Stimulated activated naive B cell treated with anti-CD40 and anti-IgM and Interleukin-4, amounts not matched to agents 10 μg/mL and 1 μg/mL and 100 μg/mL, for 72 hours (primary cell): ENCODE data around the gene CCDC32.

Source experiments
- ATAC-seq, 2 donors: fragments of 150-1000 bp; cut with Tn5 transposase; replicated peaks; 2 replicates each; pipeline ENCODE4 v1.10.0; 2021; ENCODE audit warnings: moderate library complexity in 1 of 2
- DNase-seq: peaks from one replicate; pipeline ENCODE4 v3.0.0; 2021
- H3K27ac Mint-ChIP-seq: one replicate; pipeline ENCODE4 v1.8.0; 2022; ENCODE audit warnings: mild to moderate bottlenecking, mixed read lengths
- H3K27me3 Mint-ChIP-seq, 2 donors: one replicate each; pipeline ENCODE4 v1.8.0; 2022; ENCODE audit warnings: mixed read lengths in 2 of 2
- H3K36me3 Mint-ChIP-seq, 2 donors: one replicate each; pipeline ENCODE4 v1.8.0; 2022; ENCODE audit warnings: mixed read lengths in 2 of 2, mild to moderate bottlenecking in 1 of 2
- H3K4me1 Mint-ChIP-seq, 2 donors: one replicate each; pipeline ENCODE4 v1.8.0; 2022; ENCODE audit warnings: mixed read lengths in 2 of 2, mild to moderate bottlenecking in 1 of 2
- H3K4me3 Mint-ChIP-seq, 2 donors: one replicate each; pipeline ENCODE4 v1.8.0; 2022; ENCODE audit warnings: mild to moderate bottlenecking in 2 of 2, mixed read lengths in 2 of 2, moderate library complexity in 1 of 2
- H3K9me3 Mint-ChIP-seq, 2 donors: one replicate each; pipeline ENCODE4 v1.8.0; 2022; ENCODE audit warnings: mixed read lengths in 2 of 2, mild to moderate bottlenecking in 1 of 2

CCDC32 gene, protein sequence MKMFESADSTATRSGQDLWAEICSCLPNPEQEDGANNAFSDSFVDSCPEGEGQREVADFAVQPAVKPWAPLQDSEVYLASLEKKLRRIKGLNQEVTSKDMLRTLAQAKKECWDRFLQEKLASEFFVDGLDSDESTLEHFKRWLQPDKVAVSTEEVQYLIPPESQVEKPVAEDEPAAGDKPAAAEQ

DNA sequence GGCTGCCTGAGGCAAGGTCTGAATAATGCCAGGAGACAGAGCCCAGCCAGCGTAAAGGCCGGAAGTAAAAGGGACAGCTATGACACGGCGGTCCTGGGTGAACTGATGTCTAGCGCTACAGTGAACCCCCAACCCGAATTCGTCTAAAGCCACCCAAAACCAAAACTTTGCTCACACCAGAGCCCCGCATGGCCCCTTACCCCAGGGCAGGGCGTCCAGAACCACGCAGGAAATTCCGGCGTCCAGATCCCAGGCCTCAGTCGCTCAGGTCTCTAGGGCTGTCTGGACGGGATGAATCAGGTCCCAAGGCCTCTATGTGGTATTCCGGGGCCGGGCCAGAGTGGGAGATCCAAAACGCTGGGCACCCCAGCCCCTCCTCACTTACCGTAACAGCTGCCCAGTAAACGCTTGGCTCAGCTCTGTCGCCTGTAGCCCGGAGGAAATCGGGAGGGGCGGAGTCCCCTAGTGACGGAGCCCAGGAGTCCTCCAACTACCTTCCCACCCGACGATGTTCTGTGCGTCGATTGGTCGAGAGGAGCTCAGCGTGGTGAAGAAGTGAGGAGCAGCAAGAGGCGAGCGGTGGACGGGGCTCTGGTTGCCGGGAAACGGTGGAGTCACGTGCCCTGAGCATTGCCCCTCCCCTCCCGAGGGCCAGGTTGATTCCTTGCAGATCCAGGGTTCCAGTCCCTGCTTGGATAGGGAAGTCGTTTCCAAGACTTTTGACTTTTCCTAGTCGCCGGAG is at the start of gene CCDC32:
Gene CCDC32 (minus strand): TSS at position 452 of the 742 bp plus-strand sequence. CDS start 2,027 bp downstream, outside the sequence.
- peak within 1 kb of the TSS; percentile 84 to 91 for H3K4me3 Mint-ChIP-seq
- no peaks in the 10 kb centered on the region for H3K27me3 Mint-ChIP-seq
- ATAC-seq (peak; percentile 94 to 96), DNase-seq (peak; percentile 92)
- peak within 1 kb of the TSS; percentile 94 for H3K27ac Mint-ChIP-seq
- H3K4me1 Mint-ChIP-seq, result peaks cover 33 to 53% of the 10 kb centered on the region in 2 donors
- peaks cover 7 to 21% of the 10 kb centered on the region in 2 donors for H3K36me3 Mint-ChIP-seq
- H3K9me3 Mint-ChIP-seq, result peaks cover 0 to 3% of the 10 kb centered on the region in 2 donors

DNA sequence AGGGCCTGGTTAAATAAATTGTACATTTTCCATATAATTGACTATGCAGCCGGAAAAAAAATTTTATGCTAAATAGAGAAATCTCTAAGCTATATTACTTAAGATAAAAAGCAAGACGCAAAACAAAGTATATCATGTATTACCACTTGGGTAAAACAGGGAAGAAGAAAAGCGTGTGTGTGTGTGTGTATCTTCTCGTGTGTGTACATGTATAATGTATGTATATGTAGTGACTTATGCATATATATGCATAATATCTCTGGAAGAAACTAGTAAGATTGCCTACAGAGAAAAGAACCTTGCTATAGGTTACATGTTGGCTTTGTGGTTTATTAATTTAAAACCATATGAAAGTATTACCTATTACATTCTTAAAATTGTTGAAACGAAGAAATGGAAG is 48.2 kb upstream of the CCDC32 start:
- peaks cover 3 to 5% of the 10 kb centered on the region in 2 donors for H3K36me3 Mint-ChIP-seq
- H3K27me3 Mint-ChIP-seq, result no peaks in the 10 kb centered on the region
- no peak overlapping the region for H3K4me3 Mint-ChIP-seq
- no peak for ATAC-seq
- no peak for DNase-seq
- H3K27ac Mint-ChIP-seq, result no peak overlapping the region
- H3K9me3 Mint-ChIP-seq, result no peaks in the 10 kb centered on the region
- H3K4me1 Mint-ChIP-seq, result no peaks in the 10 kb centered on the region

DNA sequence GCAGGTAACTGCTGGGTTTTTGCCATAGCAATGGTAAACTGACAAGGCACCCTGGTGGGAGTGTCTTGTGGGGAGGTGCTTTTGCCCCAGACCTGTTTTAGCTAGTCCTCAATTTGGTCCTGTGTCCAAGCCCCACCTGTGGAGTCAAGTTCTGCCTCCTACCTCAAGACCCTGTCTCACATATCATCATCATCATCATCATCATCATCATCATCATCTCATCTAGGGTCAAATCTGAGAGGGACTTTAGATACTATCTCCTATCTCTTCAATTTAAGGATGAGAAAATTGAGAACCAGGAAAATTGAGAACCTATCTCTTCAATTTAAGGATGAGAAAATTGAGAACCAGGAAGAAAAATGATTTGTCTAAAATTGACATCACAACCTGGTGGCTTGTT is 39.1 kb upstream of the CCDC32 start:
- Mint-ChIP-seq H3K9me3 (no peaks in the 10 kb centered on the region), H3K4me3 (no peak overlapping the region), H3K36me3 (peaks cover 0 to 4% of the 10 kb centered on the region in 2 donors), H3K4me1 (no peaks in the 10 kb centered on the region), H3K27me3 (no peaks in the 10 kb centered on the region), H3K27ac (no peak overlapping the region)
- ATAC-seq (no peak), DNase-seq (no peak)

DNA sequence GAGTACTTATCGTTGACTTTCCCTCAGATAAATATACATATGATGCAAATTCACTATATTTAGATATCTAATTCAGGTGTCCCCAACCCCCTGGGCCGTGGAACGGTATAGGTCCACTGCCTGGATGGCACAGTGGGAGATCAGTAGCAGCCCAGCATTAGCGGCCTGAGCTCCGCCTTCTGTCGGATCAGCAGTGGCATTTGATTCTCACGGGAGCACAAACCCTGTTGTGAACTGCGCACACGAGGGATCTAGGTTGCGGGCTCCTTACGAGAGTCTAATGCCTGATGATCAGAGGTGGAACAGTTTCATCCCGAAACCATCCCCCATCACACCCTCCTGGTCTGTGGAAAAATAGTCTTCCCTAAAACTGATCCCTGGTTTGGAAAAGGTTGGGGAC is 36.1 kb upstream of the CCDC32 start:
- Mint-ChIP-seq H3K4me3 (no peak overlapping the region), H3K4me1 (no peaks in the 10 kb centered on the region), H3K27ac (no peak overlapping the region), H3K36me3 (no peaks in the 10 kb centered on the region), H3K9me3 (no peaks in the 10 kb centered on the region), H3K27me3 (no peaks in the 10 kb centered on the region)
- ATAC-seq, result no peak
- DNase-seq, result no peak

DNA sequence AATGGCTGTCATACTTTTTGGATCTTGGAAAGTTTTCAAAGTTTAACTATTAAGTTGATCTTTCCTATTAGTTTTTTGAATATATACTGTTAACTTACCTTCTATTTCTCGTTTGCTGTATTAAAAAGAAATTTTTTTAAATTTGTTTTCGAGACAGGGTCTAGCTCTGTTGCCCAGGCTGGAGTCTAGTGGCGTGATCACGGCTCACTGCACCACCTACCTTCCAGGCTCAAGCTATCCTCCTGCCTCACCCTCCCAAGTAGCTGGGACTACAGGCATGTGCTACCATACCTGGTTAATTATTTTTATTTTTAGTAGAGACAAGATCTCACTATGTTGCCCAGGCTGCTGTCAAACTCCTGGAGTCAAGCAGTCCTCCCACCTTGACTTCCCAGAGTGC is 33.8 kb upstream of the CCDC32 start:
- DNase-seq (no peak), ATAC-seq (no peak)
- H3K27ac Mint-ChIP-seq, result no peak overlapping the region
- H3K36me3 Mint-ChIP-seq, result peaks cover under 1 to 3% of the 10 kb centered on the region in 2 donors
- peaks cover 2 to 5% of the 10 kb centered on the region in 2 donors for H3K4me1 Mint-ChIP-seq
- H3K9me3 Mint-ChIP-seq, result no peaks in the 10 kb centered on the region
- no peak overlapping the region for H3K4me3 Mint-ChIP-seq
- peaks cover 0 to 3% of the 10 kb centered on the region in 2 donors for H3K27me3 Mint-ChIP-seq

DNA sequence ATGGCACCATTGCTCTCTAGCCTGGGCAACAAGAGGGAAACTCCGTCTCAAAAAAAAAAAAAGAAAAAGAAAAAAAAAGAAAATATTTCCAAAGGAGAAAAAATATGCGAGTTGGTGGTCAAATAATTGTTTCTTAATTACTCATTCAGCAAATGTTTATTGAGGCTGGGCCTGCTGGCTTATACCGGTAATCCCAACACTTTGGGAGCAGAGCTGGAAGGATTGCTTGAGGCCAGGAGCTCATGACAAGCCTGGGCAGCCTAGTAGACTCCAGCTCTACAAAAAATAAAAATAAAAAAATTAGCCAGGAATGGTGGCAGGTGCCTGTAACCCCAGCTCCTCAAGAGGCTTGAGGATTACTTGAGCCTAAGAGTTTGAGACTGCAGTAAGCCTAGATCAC is 33.3 kb upstream of the CCDC32 start:
- no peak overlapping the region for H3K27ac Mint-ChIP-seq
- H3K27me3 Mint-ChIP-seq, result peaks cover 0 to 5% of the 10 kb centered on the region in 2 donors
- ATAC-seq, result no peak
- peaks cover 4 to 6% of the 10 kb centered on the region in 2 donors for H3K4me1 Mint-ChIP-seq
- no peak for DNase-seq
- no peaks in the 10 kb centered on the region for H3K9me3 Mint-ChIP-seq
- H3K4me3 Mint-ChIP-seq, result no peak overlapping the region
- H3K36me3 Mint-ChIP-seq, result peaks cover 2 to 5% of the 10 kb centered on the region in 2 donors

DNA sequence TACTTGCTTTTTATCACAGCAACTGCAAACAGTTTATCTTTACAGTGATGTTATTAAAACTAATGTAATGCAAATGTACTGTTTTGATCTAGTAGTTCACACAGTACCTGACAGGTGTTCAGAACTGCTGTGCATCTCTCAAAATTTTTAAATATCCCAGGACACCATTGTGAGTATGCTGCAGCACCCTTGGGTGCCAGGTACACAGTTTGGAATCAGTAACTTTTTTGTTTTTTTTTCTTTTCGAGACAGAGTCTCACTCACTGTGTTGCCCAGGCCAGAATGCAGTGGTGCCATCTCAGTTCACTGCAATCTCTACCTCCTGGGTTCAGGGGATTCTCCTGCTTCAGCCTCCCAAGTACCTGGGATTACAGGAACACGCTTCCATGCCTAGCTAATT is 32.2 kb upstream of the CCDC32 start:
- no peaks in the 10 kb centered on the region for H3K9me3 Mint-ChIP-seq
- peaks cover 2 to 5% of the 10 kb centered on the region in 2 donors for H3K36me3 Mint-ChIP-seq
- H3K4me3 Mint-ChIP-seq, result no peak overlapping the region
- peaks cover 4 to 7% of the 10 kb centered on the region in 2 donors for H3K4me1 Mint-ChIP-seq
- no peak overlapping the region for H3K27ac Mint-ChIP-seq
- peaks cover 0 to 5% of the 10 kb centered on the region in 2 donors for H3K27me3 Mint-ChIP-seq
- no peak for ATAC-seq
- no peak for DNase-seq

DNA sequence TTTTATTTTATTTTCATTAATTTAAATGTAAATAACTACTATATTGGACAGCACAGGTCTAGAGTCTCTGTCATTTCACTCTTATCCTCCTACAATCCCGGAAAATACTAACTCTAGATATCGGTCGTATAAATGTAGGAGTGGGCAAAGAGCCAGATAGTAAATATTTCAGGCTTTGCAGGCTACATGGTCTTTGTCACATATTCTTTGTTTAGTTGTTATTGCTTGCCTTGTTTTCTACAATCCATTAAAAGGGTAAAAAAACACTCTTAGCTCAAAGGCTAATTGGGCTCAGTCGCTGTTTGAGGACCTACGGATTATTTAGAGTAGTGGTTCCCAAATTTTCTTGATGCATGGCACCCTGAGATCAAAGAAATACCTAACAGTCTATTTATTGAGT is 30.9 kb upstream of the CCDC32 start:
- H3K4me3 Mint-ChIP-seq, result no peak overlapping the region
- peaks cover 4 to 7% of the 10 kb centered on the region in 2 donors for H3K4me1 Mint-ChIP-seq

DNA sequence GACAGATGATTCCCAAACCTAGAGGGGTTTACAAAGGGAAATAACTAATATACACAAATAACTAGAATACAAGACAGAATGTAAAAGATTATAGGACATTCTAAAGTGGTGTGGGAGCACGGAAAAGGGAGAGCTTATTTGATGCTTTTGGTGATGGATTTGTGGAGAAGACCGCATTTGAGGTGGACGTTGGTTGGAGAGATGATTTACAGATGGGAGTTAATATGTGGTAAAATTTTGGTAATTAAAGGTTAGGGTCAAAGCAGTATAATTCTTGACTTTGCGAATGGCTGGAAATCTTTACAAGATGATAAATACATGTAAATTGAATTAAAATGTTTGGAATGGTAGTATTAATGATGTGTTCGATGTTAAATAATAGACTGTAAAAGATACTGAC is 30.4 kb upstream of the CCDC32 start:
- H3K9me3 Mint-ChIP-seq, result no peaks in the 10 kb centered on the region
- DNase-seq, result no peak
- H3K36me3 Mint-ChIP-seq, result peaks cover 2 to 5% of the 10 kb centered on the region in 2 donors
- H3K4me3 Mint-ChIP-seq, result peak overlapping the region; percentile 93 to 99
- peaks cover 4 to 10% of the 10 kb centered on the region in 2 donors for H3K4me1 Mint-ChIP-seq
- H3K27ac Mint-ChIP-seq, result no peak overlapping the region
- ATAC-seq, result no peak
- H3K27me3 Mint-ChIP-seq, result peaks cover 0 to 5% of the 10 kb centered on the region in 2 donors

More for the DNA sequence above, 30.9 kb upstream of the CCDC32 start:
- ATAC-seq, result no peak
- Mint-ChIP-seq H3K36me3 (peaks cover 2 to 5% of the 10 kb centered on the region in 2 donors), H3K9me3 (no peaks in the 10 kb centered on the region), H3K27me3 (peaks cover 0 to 5% of the 10 kb centered on the region in 2 donors), H3K27ac (no peak overlapping the region)
- DNase-seq, result no peak

DNA sequence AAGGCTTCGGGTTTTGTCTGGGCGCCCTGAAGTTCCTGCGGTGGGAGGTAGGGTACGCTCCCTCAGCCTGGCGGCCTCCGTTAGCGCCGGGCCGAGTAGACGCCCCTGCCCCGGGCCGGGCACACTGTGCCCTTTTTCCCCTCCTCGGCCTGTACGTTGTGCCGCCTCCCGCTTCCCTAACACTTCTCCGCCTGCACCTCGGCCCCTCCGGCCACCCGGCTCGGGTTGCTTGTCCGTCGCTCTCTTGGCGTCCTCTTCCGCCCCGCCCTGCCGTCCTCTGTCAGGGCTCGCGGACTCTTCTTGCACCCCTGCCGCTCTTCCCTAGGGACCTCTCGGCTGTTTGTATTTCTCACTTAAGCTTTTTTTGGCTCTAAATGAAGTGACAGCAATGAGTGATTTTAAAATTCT is 29.6 kb upstream of the CCDC32 start:
- no peaks in the 10 kb centered on the region for H3K9me3 Mint-ChIP-seq
- ATAC-seq (peak; percentile 65 to 66), DNase-seq (no peak)
- peak overlapping the region; percentile 93 to 99 for H3K4me3 Mint-ChIP-seq
- peak overlapping the region; percentile 100 for H3K27ac Mint-ChIP-seq
- peaks cover 9 to 12% of the 10 kb centered on the region in 2 donors for H3K4me1 Mint-ChIP-seq
- H3K36me3 Mint-ChIP-seq, result peaks cover 2 to 5% of the 10 kb centered on the region in 2 donors
- H3K27me3 Mint-ChIP-seq, result peaks cover 0 to 5% of the 10 kb centered on the region in 2 donors

DNA sequence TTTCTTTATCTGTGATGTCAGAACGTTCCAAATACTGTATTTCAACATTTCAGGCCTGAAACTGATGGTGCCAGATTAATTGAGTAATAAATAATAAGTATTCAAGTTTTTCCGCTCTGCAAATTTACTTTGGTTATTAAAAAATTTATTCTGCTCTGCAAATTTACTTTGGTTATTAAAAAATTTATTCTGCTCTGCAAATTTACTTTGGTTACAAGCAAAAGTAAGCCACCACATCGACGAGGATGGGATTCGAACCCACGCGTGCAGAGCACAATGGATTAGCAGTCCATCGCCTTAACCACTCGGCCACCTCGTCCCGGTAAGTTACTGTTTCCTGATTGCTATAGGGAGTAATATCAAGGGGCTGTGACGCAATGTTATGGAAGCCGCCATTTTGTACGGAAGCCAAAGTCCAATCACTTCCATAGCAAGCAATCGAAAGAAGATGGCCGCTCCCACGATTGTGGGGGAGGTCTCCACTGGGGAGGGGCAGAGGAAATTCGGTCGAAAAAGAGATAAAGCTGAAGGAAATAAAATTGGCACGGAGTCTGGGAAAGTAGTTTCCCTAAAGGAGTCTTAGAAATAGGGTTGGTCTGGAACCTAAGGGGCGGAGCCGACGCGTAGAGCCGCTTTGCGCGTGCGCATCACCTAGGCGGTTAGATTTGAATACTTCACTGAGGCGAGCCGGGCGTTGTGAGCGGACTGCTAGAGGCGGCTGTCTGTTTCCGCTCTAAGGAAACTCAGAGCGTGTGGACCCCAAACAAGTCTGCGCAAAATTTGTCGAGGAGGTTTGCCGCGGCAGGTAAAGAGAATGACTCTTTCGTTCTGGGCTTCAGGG is 29.0 kb upstream of the CCDC32 start, which contains the start of gene KNL1:
Gene KNL1 (plus strand): TSS at position 662 of the 841 bp plus-strand sequence. CDS start 8,683 bp downstream, outside the sequence.
- Mint-ChIP-seq H3K4me1 (peaks cover 10 to 12% of the 10 kb centered on the region in 2 donors), H3K27me3 (peaks cover 0 to 5% of the 10 kb centered on the region in 2 donors), H3K9me3 (no peaks in the 10 kb centered on the region), H3K4me3 (peak within 1 kb of the TSS; percentile 93 to 99), H3K27ac (peak within 1 kb of the TSS; percentile 100), H3K36me3 (peaks cover 2 to 5% of the 10 kb centered on the region in 2 donors)
- peak; percentile 90 for DNase-seq
- peak; percentile 81 to 86 for ATAC-seq

DNA sequence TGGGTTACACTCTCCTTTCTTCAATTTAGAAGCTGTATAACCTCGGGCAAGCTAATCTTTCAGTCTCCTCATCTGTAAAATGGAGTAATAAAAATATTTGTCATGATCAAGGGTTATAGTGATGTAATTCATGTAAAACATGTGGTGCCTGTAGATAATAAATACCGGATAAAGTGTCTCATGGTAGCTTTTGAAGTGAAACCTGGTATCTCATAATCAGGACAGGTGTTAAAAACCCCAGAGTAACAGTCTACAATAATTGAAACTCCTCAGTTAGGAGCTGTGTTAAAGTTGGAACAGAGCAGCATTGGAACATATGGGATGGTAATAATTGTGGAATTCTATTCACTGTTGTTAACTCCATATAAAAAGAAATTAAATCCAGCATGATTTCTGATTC is 28.3 kb upstream of the CCDC32 start:
- Mint-ChIP-seq H3K4me1 (peaks cover 10 to 12% of the 10 kb centered on the region in 2 donors), H3K27me3 (peaks cover 0 to 5% of the 10 kb centered on the region in 2 donors), H3K9me3 (no peaks in the 10 kb centered on the region), H3K4me3 (no peak overlapping the region), H3K36me3 (peaks cover 2 to 5% of the 10 kb centered on the region in 2 donors), H3K27ac (no peak overlapping the region)
- ATAC-seq (no peak), DNase-seq (no peak)

DNA sequence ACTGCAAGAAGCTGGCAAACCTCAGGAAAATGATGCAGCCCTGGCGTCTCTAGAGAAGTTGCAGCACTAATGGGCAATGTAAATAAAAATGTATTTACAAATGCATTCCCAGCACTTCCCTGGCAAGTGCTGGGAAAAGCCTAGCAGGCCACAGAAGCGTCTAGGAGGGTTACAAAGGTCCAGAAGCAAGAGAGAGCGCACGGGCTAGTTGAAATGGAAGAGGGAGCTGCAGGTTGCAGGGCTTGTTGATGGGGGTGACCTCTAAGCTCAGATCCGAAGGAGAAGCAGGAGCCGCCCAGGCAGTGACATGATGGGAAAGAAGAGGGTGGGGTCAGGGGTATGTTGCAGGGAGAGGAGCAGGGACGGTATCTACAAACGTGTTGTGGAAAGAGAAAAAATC is 26.5 kb upstream of the CCDC32 start:
- DNase-seq, result no peak
- Mint-ChIP-seq H3K27ac (no peak overlapping the region), H3K4me3 (no peak overlapping the region), H3K4me1 (peaks cover 10 to 12% of the 10 kb centered on the region in 2 donors), H3K27me3 (peaks cover 0 to 5% of the 10 kb centered on the region in 2 donors), H3K9me3 (no peaks in the 10 kb centered on the region), H3K36me3 (peaks cover 2 to 5% of the 10 kb centered on the region in 2 donors)
- no peak for ATAC-seq

DNA sequence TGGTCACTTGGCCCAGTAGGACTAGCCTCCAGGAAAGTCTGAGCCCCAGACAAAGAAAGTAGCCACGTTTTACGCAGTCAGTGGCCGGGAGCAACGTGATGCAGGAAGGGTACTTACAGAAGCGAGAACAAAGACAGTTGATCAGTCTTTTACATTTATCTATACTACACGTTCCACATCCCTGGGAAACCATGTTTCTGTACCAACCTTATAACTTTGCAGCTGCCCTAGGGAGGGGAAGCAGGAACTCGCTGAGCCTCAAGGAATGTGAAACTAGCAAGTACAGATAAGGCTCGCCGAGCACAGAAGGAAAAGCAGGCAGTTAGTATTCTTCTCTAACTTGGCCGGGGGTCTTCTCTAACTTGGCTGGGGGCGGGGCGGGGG is 25.8 kb upstream of the CCDC32 start:
- H3K9me3 Mint-ChIP-seq, result no peaks in the 10 kb centered on the region
- peaks cover 10 to 12% of the 10 kb centered on the region in 2 donors for H3K4me1 Mint-ChIP-seq
- ATAC-seq (no peak), DNase-seq (no peak)
- peaks cover 2 to 5% of the 10 kb centered on the region in 2 donors for H3K36me3 Mint-ChIP-seq
- peak overlapping the region; percentile 70 for H3K27ac Mint-ChIP-seq
- peaks cover 0 to 5% of the 10 kb centered on the region in 2 donors for H3K27me3 Mint-ChIP-seq
- H3K4me3 Mint-ChIP-seq, result peak overlapping the region in 1 of 2 donors; percentile 82
